ENCODE results near the gene RC3H2.
"Not testable (repeated sequence)": the region's sequence is repeated elsewhere in the genome, so short reads cannot be mapped to it uniquely, and the experiment has no call there.

RC3H2 gene

GRCh38 chr9:122841501-122841900, 63.7 kb downstream of the RC3H2 start:
- no peak for DNase-seq (ENCODE audit: low read depth)

GRCh38 chr9:122838441-122838840, 66.7 kb downstream of the RC3H2 start:
- not testable (repeated sequence) for DNase-seq (ENCODE audit: low read depth)

GRCh38 chr9:122837266-122837850, 67.8 kb downstream of the RC3H2 start:
- no peak for DNase-seq (ENCODE audit: low read depth)

- DNase-seq (ENCODE audit: low read depth): no peak
Observed at GRCh38 chr9:122835313-122835731, 69.8 kb downstream of the RC3H2 start.

- no peak for DNase-seq (ENCODE audit: low read depth)
Observed at GRCh38 chr9:122832194-122832593, 73.0 kb downstream of the RC3H2 start.

GRCh38 chr9:122828965-122829284, 76.2 kb downstream of the RC3H2 start:
- not testable (repeated sequence) for DNase-seq (ENCODE audit: low read depth)

- no peak for DNase-seq (ENCODE audit: low read depth)
Observed at GRCh38 chr9:122827761-122828093, 77.4 kb downstream of the RC3H2 start.

GRCh38 chr9:122822938-122823337, 82.2 kb downstream of the RC3H2 start:
- no peak for DNase-seq (ENCODE audit: low read depth)

- DNase-seq (ENCODE audit: low read depth): no peak
Observed at GRCh38 chr9:122822056-122822455, 83.1 kb downstream of the RC3H2 start.

- no peak for DNase-seq (ENCODE audit: low read depth)
Observed at GRCh38 chr9:122821278-122821943, 83.7 kb downstream of the RC3H2 start.

GRCh38 chr9:122820490-122820845, 84.7 kb downstream of the RC3H2 start:
- no peak for DNase-seq (ENCODE audit: low read depth)

GRCh38 chr9:122819791-122820489, 85.2 kb downstream of the RC3H2 start:
- no peak for DNase-seq (ENCODE audit: low read depth)

- no peak for DNase-seq (ENCODE audit: low read depth)
Observed at GRCh38 chr9:122819326-122819725, 85.8 kb downstream of the RC3H2 start.

GRCh38 chr9:122816163-122816867, 88.8 kb downstream of the RC3H2 start:
- no peak for DNase-seq (ENCODE audit: low read depth)

- DNase-seq (ENCODE audit: low read depth): no peak
Observed at GRCh38 chr9:122815544-122815943, 89.6 kb downstream of the RC3H2 start.

GRCh38 chr9:122814545-122814944, 90.6 kb downstream of the RC3H2 start:
- no peak for DNase-seq (ENCODE audit: low read depth)

GRCh38 chr9:122812736-122813135, 92.4 kb downstream of the RC3H2 start:
- no peak for DNase-seq (ENCODE audit: low read depth)

GRCh38 chr9:122810306-122810946, 94.7 kb downstream of the RC3H2 start:
- DNase-seq (ENCODE audit: low read depth): peak; percentile 52

- DNase-seq (ENCODE audit: low read depth): not testable (repeated sequence)
Observed at GRCh38 chr9:122809261-122809660, 95.9 kb downstream of the RC3H2 start.

GRCh38 chr9:122808141-122808540, 97.0 kb downstream of the RC3H2 start:
- no peak for DNase-seq (ENCODE audit: low read depth)

GRCh38 chr9:122807271-122807900, 97.8 kb downstream of the RC3H2 start:
- no peak for DNase-seq (ENCODE audit: low read depth)

- no peak for DNase-seq (ENCODE audit: low read depth)
Observed at GRCh38 chr9:122806661-122807060, 98.5 kb downstream of the RC3H2 start.

All from stimulated activated CD8-positive, alpha-beta memory T cell treated with anti-CD3 and anti-CD28 coated beads, Interleukin-4, amount 100 ng/mL, for 24 hours (primary cell).